Loucy (cell line): ENCODE results near the gene RAD23B.

ENCODE experiments used
- H2AFZ ChIP-seq: fragments of 200-600 bp; sonication (generic); 2 replicates; pipeline ENCODE4 v1.6.0; 2016; ENCODE audit warnings: antibody characterized with exemption, mild to moderate bottlenecking, low read length, moderate library complexity
- H3F3A ChIP-seq: fragments of 200-600 bp; 2 replicates; pipeline ENCODE4 v1.6.0; 2016; ENCODE audit warnings: antibody characterized with exemption, low read depth, mild to moderate bottlenecking
- H3K27me3 ChIP-seq: fragments of 200-600 bp; sonication (generic); 2 replicates; pipeline ENCODE4 v1.6.1; 2014; ENCODE audit warnings: low read length, mild to moderate bottlenecking; ENCODE audit not compliant: insufficient read depth, poor library complexity, severe bottlenecking
- H3K36me3 ChIP-seq: fragments of 200-600 bp; sonication (generic); 2 replicates; pipeline ENCODE4 v1.6.1; 2016; ENCODE audit warnings: low read length; ENCODE audit not compliant: insufficient read depth
- H3K4me1 ChIP-seq: fragments of 200-600 bp; sonication (generic); 2 replicates; pipeline ENCODE4 v1.5.1; 2014; ENCODE audit warnings: low read length, mild to moderate bottlenecking; ENCODE audit not compliant: insufficient read depth, poor library complexity, severe bottlenecking
- H3K4me2 ChIP-seq: fragments of 200-600 bp; sonication (generic); 2 replicates; pipeline ENCODE4 v1.6.0; 2014; ENCODE audit warnings: antibody characterized with exemption, low read length, low read depth, mild to moderate bottlenecking; ENCODE audit not compliant: poor library complexity, severe bottlenecking
- H3K4me3 ChIP-seq: fragments of 200-600 bp; sonication (generic); 2 replicates; pipeline ENCODE4 v1.5.1; 2014; ENCODE audit warnings: low read length, mild to moderate bottlenecking, mixed read lengths; ENCODE audit not compliant: poor library complexity, severe bottlenecking
- H3K79me2 ChIP-seq: fragments of 200-600 bp; sonication (generic); 2 replicates; pipeline ENCODE4 v1.6.1; 2014; ENCODE audit warnings: low read length; ENCODE audit not compliant: insufficient read depth
- H3K9ac ChIP-seq: fragments of 200-600 bp; sonication (generic); 2 replicates; pipeline ENCODE4 v1.6.0; 2014; ENCODE audit warnings: mild to moderate bottlenecking, low read depth, low read length, moderate library complexity; ENCODE audit not compliant: poor library complexity, severe bottlenecking
- H3K9me2 ChIP-seq: fragments of 200-600 bp; sonication (generic); replicated peaks from 2 replicates; pipeline ENCODE4 v1.6.1; 2016; ENCODE audit warnings: low read depth, low read length, mixed read lengths
- H3K9me3 ChIP-seq: fragments of 200-600 bp; sonication (generic); 2 replicates; pipeline ENCODE4 v1.6.1; 2014; ENCODE audit warnings: mild to moderate bottlenecking, antibody characterized with exemption, low read length, low read depth; ENCODE audit not compliant: insufficient read depth
- H4K20me1 ChIP-seq: fragments of 200-600 bp; sonication (generic); 2 replicates; pipeline ENCODE4 v1.6.0; 2014; ENCODE audit warnings: antibody characterized with exemption, low read length, mild to moderate bottlenecking; ENCODE audit not compliant: insufficient read depth, poor library complexity, severe bottlenecking
- CTCF ChIP-seq: fragments of 200-600 bp; sonication (generic); conservative IDR thresholded peaks from 2 replicates; pipeline ENCODE4 v1.5.1; 2014; ENCODE audit warnings: mild to moderate bottlenecking, antibody characterized with exemption, low read length
- EZH2phosphoT487 ChIP-seq: fragments of 200-600 bp; IDR thresholded peaks from 2 replicates; pipeline ENCODE4 v1.6.1; 2018; ENCODE audit warnings: antibody characterized with exemption, mild to moderate bottlenecking, moderate library complexity, borderline replicate concordance

Gene RAD23B

GRCh38 chr9:107313555-107314096 lies 30.5 kb downstream of the RAD23B start:
- H4K20me1 ChIP-seq, result peaks cover 96% of the 10 kb centered on the region
- H3K4me1 ChIP-seq, result peaks cover 16% of the 10 kb centered on the region
- no peaks in the 10 kb centered on the region for H3K9me2 ChIP-seq
- H3K9me3 ChIP-seq, result no peaks in the 10 kb centered on the region
- H3K36me3 ChIP-seq, result peaks cover 74% of the 10 kb centered on the region
- TF ChIP-seq CTCF (no peak), EZH2phosphoT487 (no peak)
- H3K4me2 ChIP-seq, result no peak overlapping the region
- no peaks in the 10 kb centered on the region for H3F3A ChIP-seq
- no peak overlapping the region for H3K4me3 ChIP-seq
- no peak overlapping the region for H3K9ac ChIP-seq
- H3K79me2 ChIP-seq, result peaks cover 61% of the 10 kb centered on the region
- no peak overlapping the region for H2AFZ ChIP-seq
- no peaks in the 10 kb centered on the region for H3K27me3 ChIP-seq

GRCh38 chr9:107314763-107315162 lies 31.7 kb downstream of the RAD23B start:
- peaks cover 96% of the 10 kb centered on the region for H4K20me1 ChIP-seq
- no peaks in the 10 kb centered on the region for H3K9me3 ChIP-seq
- peaks cover 77% of the 10 kb centered on the region for H3K36me3 ChIP-seq
- no peak overlapping the region for H3K4me2 ChIP-seq
- H2AFZ ChIP-seq, result no peak overlapping the region
- no peaks in the 10 kb centered on the region for H3K9me2 ChIP-seq
- TF ChIP-seq EZH2phosphoT487, result no peak
- peaks cover 69% of the 10 kb centered on the region for H3K79me2 ChIP-seq
- no peak overlapping the region for H3K9ac ChIP-seq
- no peak overlapping the region for H3K4me3 ChIP-seq
- no peaks in the 10 kb centered on the region for H3F3A ChIP-seq
- no peaks in the 10 kb centered on the region for H3K27me3 ChIP-seq
- H3K4me1 ChIP-seq, result peaks cover 7% of the 10 kb centered on the region

GRCh38 chr9:107316795-107317661 lies 33.9 kb downstream of the RAD23B start:
- Histone ChIP-seq H3F3A (no peaks in the 10 kb centered on the region), H3K4me3 (no peak overlapping the region), H3K9me3 (no peaks in the 10 kb centered on the region), H3K36me3 (peaks cover 79% of the 10 kb centered on the region), H3K4me2 (no peak overlapping the region), H3K9me2 (no peaks in the 10 kb centered on the region), H2AFZ (no peak overlapping the region), H3K79me2 (peaks cover 64% of the 10 kb centered on the region), H4K20me1 (peaks cover 90% of the 10 kb centered on the region), H3K9ac (no peak overlapping the region), H3K4me1 (peaks cover 7% of the 10 kb centered on the region), H3K27me3 (no peaks in the 10 kb centered on the region)
- TF ChIP-seq EZH2phosphoT487, result no peak
- no peak for TF ChIP-seq CTCF
